Trophoblast cell (in vitro differentiated cells and primary cell): Measurements from ENCODE around the gene TMEM181.
A peak's percentile ranks its signal among the peaks of the same experiment; 100 is the strongest.

ENCODE experiments used
- DNase-seq, 2 donors: peaks; one replicate each; pipeline ENCODE4 v3.0.0-alpha.2; 2016
- H2AFZ ChIP-seq: 2 replicates; pipeline ENCODE4 v1.6.1; 2013; ENCODE audit warnings: low read length, moderate library complexity, mild to moderate bottlenecking; ENCODE audit not compliant: insufficient read depth, poor library complexity
- H2AK5ac ChIP-seq: 2 replicates; pipeline ENCODE4 v1.6.1; 2013; ENCODE audit warnings: mild to moderate bottlenecking, low read length
- H2BK120ac ChIP-seq: 2 replicates; pipeline ENCODE4 v1.6.1; 2013; ENCODE audit warnings: low read length, mild to moderate bottlenecking, moderate library complexity; ENCODE audit not compliant: insufficient read depth, poor library complexity
- H2BK12ac ChIP-seq: 2 replicates; pipeline ENCODE4 v1.6.1; 2013; ENCODE audit warnings: mild to moderate bottlenecking, low read length, moderate library complexity
- H2BK5ac ChIP-seq: 2 replicates; pipeline ENCODE4 v1.6.1; 2013; ENCODE audit warnings: low read length, low read depth, moderate library complexity, mild to moderate bottlenecking; ENCODE audit not compliant: poor library complexity
- H3K14ac ChIP-seq: 2 replicates; pipeline ENCODE4 v1.6.1; 2013; ENCODE audit warnings: mild to moderate bottlenecking, low read length
- H3K18ac ChIP-seq: 2 replicates; pipeline ENCODE4 v1.6.1; 2013; ENCODE audit warnings: mild to moderate bottlenecking, low read length
- H3K23ac ChIP-seq: 2 replicates; pipeline ENCODE4 v1.6.1; 2013; ENCODE audit warnings: low read length
- H3K27ac ChIP-seq: 2 replicates; pipeline ENCODE4 v1.5.1; 2013; ENCODE audit warnings: low read depth, mild to moderate bottlenecking, inconsistent platforms, low read length, moderate library complexity
- H3K27me3 ChIP-seq: 2 replicates; pipeline ENCODE4 v1.6.1; 2013; ENCODE audit warnings: inconsistent platforms, mild to moderate bottlenecking, low read length, moderate library complexity; ENCODE audit not compliant: insufficient read depth
- H3K36me3 ChIP-seq, 2 experiments: 1 replicate in 1 of 2; 2 replicates in 1 of 2; pipeline ENCODE4 v1.6.1; 2013; ENCODE audit warnings: low read length in 2 of 2, mild to moderate bottlenecking in 2 of 2, moderate library complexity in 1 of 2; ENCODE audit not compliant: insufficient read depth in 2 of 2, control insufficient read depth in 1 of 2
- H3K4ac ChIP-seq: 2 replicates; pipeline ENCODE4 v1.6.1; 2013; ENCODE audit warnings: low read depth, mild to moderate bottlenecking, low read length, moderate library complexity
- H3K4me1 ChIP-seq, 2 experiments: 1 replicate in 1 of 2; 2 replicates in 1 of 2; pipeline ENCODE4 v1.6.1; 2013; ENCODE audit warnings: low read length in 2 of 2, mild to moderate bottlenecking in 2 of 2, moderate library complexity in 1 of 2; ENCODE audit not compliant: insufficient read depth in 2 of 2, control insufficient read depth in 1 of 2
- H3K4me2 ChIP-seq: 2 replicates; pipeline ENCODE4 v1.6.1; 2013; ENCODE audit warnings: inconsistent platforms, mild to moderate bottlenecking, low read length, moderate library complexity
- H3K4me3 ChIP-seq: 2 replicates; pipeline ENCODE4 v1.5.1; 2013; ENCODE audit warnings: mild to moderate bottlenecking, low read depth, low read length, inconsistent platforms
- H3K79me1 ChIP-seq: one replicate; pipeline ENCODE4 v1.6.1; 2013; ENCODE audit warnings: low read length
- H3K79me2 ChIP-seq: 2 replicates; pipeline ENCODE4 v1.6.1; 2013; ENCODE audit warnings: low read length, mild to moderate bottlenecking; ENCODE audit not compliant: control insufficient read depth, insufficient read depth, poor library complexity
- H3K9ac ChIP-seq: 2 replicates; pipeline ENCODE4 v1.6.1; 2013; ENCODE audit warnings: mild to moderate bottlenecking, low read length
- H3K9me3 ChIP-seq: 2 replicates; pipeline ENCODE4 v1.6.1; 2013; ENCODE audit warnings: low read depth, mild to moderate bottlenecking, control low read depth, inconsistent platforms, low read length; ENCODE audit not compliant: insufficient read depth
- H4K12ac ChIP-seq: 2 replicates; pipeline ENCODE4 v1.6.1; 2013; ENCODE audit warnings: low read depth, mild to moderate bottlenecking, low read length, moderate library complexity
- H4K8ac ChIP-seq: 2 replicates; pipeline ENCODE4 v1.6.1; 2013; ENCODE audit warnings: low read depth, mild to moderate bottlenecking, low read length, moderate library complexity
- H4K91ac ChIP-seq: one replicate; pipeline ENCODE4 v1.6.1; 2013; ENCODE audit warnings: low read depth, mild to moderate bottlenecking, low read length, moderate library complexity
- WGBS: extraction: QIAGEN DNeasy Blood & Tissue Kit; methylation state at CpG from one replicate; pipeline ENCODE4 v1.1.7; 2013; ENCODE audit warnings: missing lambda C conversion rate; ENCODE audit not compliant: insufficient read length, insufficient coverage; ENCODE audit errors: extremely low coverage; 5-methylcytosine and 5-hydroxymethylcytosine counted together

Gene TMEM181

GRCh38 chr6:158536891-158537798 lies 22.7 kb upstream of the TMEM181 start:
- Histone ChIP-seq H2BK5ac (no peak overlapping the region), H3K4ac (no peak overlapping the region), H3K4me3 (peak overlapping the region; percentile 74), H2AFZ (peak overlapping the region; percentile 66), H4K12ac (peak overlapping the region; percentile 49), H3K4me2 (peak overlapping the region; percentile 78), H3K79me1 (no peaks in the 10 kb centered on the region), H3K9me3 (no peaks in the 10 kb centered on the region), H2BK12ac (no peak overlapping the region), H3K23ac (no peak overlapping the region), H3K36me3 (no peaks in the 10 kb centered on the region), H2BK120ac (no peak overlapping the region), H3K27ac (no peak overlapping the region), H4K91ac (no peak overlapping the region), H2AK5ac (no peak overlapping the region), H3K14ac (no peak overlapping the region), H3K18ac (no peak overlapping the region), H3K27me3 (peaks cover 2% of the 10 kb centered on the region), H3K9ac (no peak overlapping the region), H4K8ac (peak overlapping the region; percentile 13), H3K79me2 (no peaks in the 10 kb centered on the region), H3K4me1 (peaks cover 5 to 9% of the 10 kb centered on the region in 2 experiments)
- DNase-seq, result no peak
- WGBS, result no CpG with 5 or more reads among the region's 94 CpGs

GRCh38 chr6:158538741-158539140 lies 21.1 kb upstream of the TMEM181 start:
- WGBS, result no CpG with 5 or more reads among the region's 2 CpGs
- no peak overlapping the region for H2BK12ac ChIP-seq

GRCh38 chr6:158539413-158539812 lies 20.5 kb upstream of the TMEM181 start:
- H2BK12ac ChIP-seq, result no peak overlapping the region
- no peak overlapping the region for H3K23ac ChIP-seq
- peaks cover 2% of the 10 kb centered on the region for H3K27me3 ChIP-seq
- no peak overlapping the region for H2AK5ac ChIP-seq
- H3K18ac ChIP-seq, result no peak overlapping the region
- H4K91ac ChIP-seq, result no peak overlapping the region
- WGBS, result no CpG with 5 or more reads among the region's 7 CpGs
- H3K36me3 ChIP-seq, result no peaks in the 10 kb centered on the region
- no peak overlapping the region for H2AFZ ChIP-seq
- no peak for DNase-seq
- no peak overlapping the region for H3K4ac ChIP-seq
- no peak overlapping the region for H3K27ac ChIP-seq
- no peak overlapping the region for H3K4me3 ChIP-seq
- no peak overlapping the region for H2BK120ac ChIP-seq
- no peak overlapping the region for H2BK5ac ChIP-seq
- peaks cover 5 to 9% of the 10 kb centered on the region in 2 experiments for H3K4me1 ChIP-seq
- no peak overlapping the region for H3K4me2 ChIP-seq
- H3K79me2 ChIP-seq, result no peaks in the 10 kb centered on the region
- H3K9me3 ChIP-seq, result no peaks in the 10 kb centered on the region
- H3K79me1 ChIP-seq, result no peaks in the 10 kb centered on the region
- no peak overlapping the region for H4K12ac ChIP-seq
- no peak overlapping the region for H3K9ac ChIP-seq
- H3K14ac ChIP-seq, result no peak overlapping the region
- no peak overlapping the region for H4K8ac ChIP-seq

More at GRCh38 chr6:158538741-158539140, 21.1 kb upstream of the TMEM181 start:
- DNase-seq, result no peak
- no peak overlapping the region for H4K8ac ChIP-seq
- no peak overlapping the region for H2AFZ ChIP-seq
- no peak overlapping the region for H4K12ac ChIP-seq
- H3K9ac ChIP-seq, result no peak overlapping the region
- no peak overlapping the region for H2AK5ac ChIP-seq
- no peaks in the 10 kb centered on the region for H3K36me3 ChIP-seq
- no peak overlapping the region for H3K18ac ChIP-seq
- H3K27me3 ChIP-seq, result peaks cover 2% of the 10 kb centered on the region
- H3K27ac ChIP-seq, result no peak overlapping the region
- no peak overlapping the region for H3K4me2 ChIP-seq
- H3K14ac ChIP-seq, result no peak overlapping the region
- H2BK120ac ChIP-seq, result no peak overlapping the region
- no peaks in the 10 kb centered on the region for H3K9me3 ChIP-seq
- H3K4ac ChIP-seq, result no peak overlapping the region
- no peaks in the 10 kb centered on the region for H3K79me1 ChIP-seq
- H3K23ac ChIP-seq, result no peak overlapping the region
- H3K4me1 ChIP-seq, result peaks cover 5 to 9% of the 10 kb centered on the region in 2 experiments
- no peak overlapping the region for H4K91ac ChIP-seq
- no peaks in the 10 kb centered on the region for H3K79me2 ChIP-seq
- no peak overlapping the region for H2BK5ac ChIP-seq
- no peak overlapping the region for H3K4me3 ChIP-seq

GRCh38 chr6:158539881-158540280 lies 20.0 kb upstream of the TMEM181 start:
- Histone ChIP-seq H3K4me3 (no peak overlapping the region), H3K9me3 (no peaks in the 10 kb centered on the region), H2BK5ac (no peak overlapping the region), H4K8ac (no peak overlapping the region), H4K91ac (no peak overlapping the region), H2BK120ac (no peak overlapping the region), H3K79me1 (no peaks in the 10 kb centered on the region), H2BK12ac (no peak overlapping the region), H2AFZ (no peak overlapping the region), H3K18ac (no peak overlapping the region), H3K4me2 (no peak overlapping the region), H3K36me3 (no peaks in the 10 kb centered on the region), H3K4ac (no peak overlapping the region), H2AK5ac (no peak overlapping the region), H3K27me3 (peaks cover 2% of the 10 kb centered on the region), H3K79me2 (no peaks in the 10 kb centered on the region), H3K14ac (no peak overlapping the region), H3K4me1 (peaks cover 5 to 9% of the 10 kb centered on the region in 2 experiments), H3K27ac (no peak overlapping the region), H3K9ac (no peak overlapping the region), H3K23ac (no peak overlapping the region), H4K12ac (no peak overlapping the region)
- WGBS, result no CpG with 5 or more reads among the region's 6 CpGs
- DNase-seq, result no peak
